Stimulated activated CD8-positive, alpha-beta memory T cell treated with anti-CD3 and anti-CD28 coated beads, Interleukin-15, amount 100 ng/mL, for 1 hour (primary cell): ENCODE results near the gene ZNF574.
"Not testable (repeated sequence)": the region's sequence is repeated elsewhere in the genome, so short reads cannot be mapped to it uniquely, and the experiment has no call there.

ENCODE experiments used
- DNase-seq: peaks from one replicate; pipeline ENCODE4 v3.0.0-alpha.2; 2020; ENCODE audit warnings: low read depth

Gene ZNF574

DNA sequence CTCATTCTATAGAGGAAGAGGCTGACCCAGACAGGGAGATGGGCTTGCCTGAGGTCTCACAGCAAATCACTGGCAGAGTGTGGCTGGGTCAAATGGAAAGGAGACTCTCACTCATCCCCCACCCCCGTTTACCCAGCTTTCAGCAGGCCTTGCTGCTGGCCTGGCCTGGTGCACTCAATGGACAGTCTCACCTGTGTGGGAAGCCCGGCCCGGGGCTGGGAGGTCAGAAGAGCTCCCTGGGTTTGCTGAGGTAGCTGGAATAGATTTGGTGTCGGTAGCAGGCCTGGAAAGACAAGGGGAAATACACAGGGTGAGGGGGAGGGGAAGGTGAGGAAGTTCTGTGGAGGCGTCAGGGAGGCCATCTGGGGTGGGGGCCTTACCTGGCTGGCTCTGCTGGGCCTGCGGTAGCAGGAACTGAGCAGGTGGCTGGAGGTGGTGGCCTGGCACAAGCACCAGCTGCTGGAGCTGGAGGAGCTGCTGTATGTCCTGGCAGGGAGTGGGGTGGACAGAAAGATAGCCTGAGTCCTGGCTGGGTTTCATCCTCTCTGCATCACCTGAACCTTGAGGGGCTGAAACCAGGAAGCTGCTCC lies 23.5 kb downstream of the ZNF574 start:
- no peak for DNase-seq

DNA sequence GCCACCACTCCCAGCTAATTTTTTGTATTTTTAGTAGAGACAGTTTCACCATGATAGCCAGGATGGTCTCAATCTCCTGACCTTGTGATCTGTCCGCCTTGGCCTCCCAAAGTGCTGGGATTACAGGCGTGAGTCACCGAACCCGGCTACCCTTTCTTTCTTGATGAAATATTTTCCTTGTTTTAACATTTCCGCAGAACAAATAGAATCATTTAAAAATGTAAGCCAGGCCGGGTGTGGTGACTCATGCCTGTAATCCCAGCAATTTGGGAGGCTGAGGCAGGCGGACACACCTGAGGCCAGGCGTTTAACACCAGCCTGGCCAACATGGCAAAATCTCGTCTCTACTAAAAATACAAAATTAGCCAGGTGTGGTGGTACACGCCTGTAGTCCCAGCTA lies 24.3 kb downstream of the ZNF574 start:
- DNase-seq = not testable (repeated sequence)

DNA sequence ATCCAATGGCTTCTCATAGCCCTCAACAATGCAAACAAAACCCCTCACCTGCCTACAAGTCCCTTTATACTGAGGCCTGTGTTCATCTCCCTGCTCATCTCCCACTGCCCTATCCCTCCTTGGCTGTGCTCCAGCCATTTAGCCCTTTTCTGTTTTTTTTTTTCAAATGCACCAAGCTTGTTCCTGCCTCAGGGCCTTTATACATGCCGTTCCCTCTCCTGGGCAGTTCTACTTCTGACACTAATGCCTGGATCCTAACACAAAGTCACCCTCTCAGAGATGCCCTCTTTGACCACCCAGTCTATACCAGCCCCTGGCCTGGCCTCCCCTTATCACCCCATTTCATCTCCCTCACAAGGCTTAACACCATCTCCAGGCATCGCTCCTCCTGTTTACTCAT lies 26.9 kb downstream of the ZNF574 start:
- DNase-seq = no peak

DNA sequence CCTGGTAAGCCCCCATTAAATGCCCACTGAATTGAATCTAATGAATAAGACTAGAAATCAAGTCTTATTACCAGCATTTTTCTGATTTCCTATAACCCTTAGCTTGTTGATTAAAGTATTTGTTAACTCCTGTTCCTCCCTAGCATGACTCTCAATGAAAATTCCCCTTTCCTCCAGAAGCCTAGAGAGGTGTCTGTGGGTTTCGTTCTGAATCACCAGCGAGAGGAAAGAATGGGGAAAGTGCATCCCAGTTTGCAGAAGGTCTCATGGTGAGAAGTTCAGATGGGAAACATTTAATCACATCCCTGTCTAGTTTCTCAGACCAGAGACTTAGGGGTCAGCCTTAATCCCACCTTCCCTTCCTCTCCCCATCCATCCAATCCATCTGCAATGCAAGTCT lies 29.4 kb downstream of the ZNF574 start:
- DNase-seq = no peak

DNA sequence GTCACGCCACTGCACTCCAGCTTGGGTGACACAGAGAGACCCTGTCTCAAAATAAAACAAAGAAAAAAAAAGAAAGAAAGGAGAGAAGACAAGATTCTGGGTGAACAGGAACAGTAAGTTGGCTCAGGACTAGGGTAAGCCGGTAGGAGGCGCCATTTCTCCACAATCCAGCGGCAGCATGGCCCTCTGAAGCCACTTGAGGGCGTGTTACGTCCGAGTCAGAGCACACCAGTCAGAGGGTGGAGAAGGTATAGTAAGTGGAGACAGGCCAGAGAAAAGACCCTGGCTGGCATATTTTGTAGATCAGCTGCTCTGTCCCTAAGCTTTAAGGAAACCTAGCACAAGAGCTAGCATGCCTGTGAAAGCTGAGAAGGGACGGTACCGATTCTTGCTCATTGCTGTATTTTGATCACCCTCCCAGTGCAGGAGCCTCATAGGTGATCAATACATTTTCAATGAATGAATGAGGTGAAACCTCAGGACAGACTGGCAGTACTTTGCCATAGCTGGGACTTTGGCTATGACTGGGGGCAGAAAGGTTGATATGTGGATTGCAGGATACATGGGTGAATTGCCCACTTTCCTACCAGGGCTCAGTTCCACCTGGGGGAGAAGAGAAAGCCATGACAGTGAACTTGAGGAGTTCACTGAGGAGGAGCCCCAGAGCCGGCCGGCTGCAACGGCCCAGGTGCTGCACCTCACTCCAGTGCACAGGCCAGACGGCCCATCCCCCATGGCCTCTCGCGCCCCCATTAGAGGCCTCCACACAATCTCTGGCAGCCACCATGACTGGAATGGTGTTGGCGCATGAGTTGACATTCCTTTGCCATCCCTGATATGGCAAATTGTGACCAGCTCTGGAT lies 32.8 kb downstream of the ZNF574 start:
- peak; percentile 87 for DNase-seq

DNA sequence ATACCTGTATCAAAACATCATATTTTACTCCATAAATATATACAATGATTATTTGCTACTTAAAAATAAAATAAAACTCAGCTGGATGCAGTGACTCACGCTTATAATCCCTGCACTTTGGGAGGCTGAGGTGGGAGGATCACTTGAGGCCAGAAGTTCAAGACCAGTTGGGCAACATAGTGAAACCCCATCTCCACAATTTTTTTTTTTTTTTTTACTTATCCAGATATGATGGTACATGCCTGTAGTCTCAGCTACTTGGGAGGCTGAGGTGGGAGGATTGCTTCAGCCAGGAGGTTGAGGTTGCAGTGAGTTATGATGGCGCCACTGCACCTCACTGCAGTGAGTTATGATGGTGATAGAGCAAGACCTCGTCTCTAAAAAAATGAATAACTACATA lies 33.9 kb downstream of the ZNF574 start:
- DNase-seq = no peak

DNA sequence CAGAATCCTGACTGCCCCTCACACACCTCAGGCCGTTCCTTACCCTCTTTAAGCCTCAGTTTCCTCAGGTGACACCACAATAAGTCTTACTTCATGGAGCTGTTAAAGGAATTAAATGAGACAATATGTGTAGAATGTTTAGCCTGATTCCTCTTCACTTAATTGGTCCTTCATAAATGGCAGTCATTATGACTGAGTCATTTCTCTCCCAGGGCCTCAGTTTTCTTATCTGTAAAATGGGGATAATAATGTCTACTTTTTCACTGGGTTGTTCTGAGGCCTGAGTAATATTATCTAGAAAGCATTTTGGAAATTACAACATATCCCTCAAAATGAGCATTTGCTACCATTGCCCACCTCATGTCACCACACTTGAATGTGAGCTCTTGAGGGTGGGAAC lies 34.7 kb downstream of the ZNF574 start:
- DNase-seq = no peak

DNA sequence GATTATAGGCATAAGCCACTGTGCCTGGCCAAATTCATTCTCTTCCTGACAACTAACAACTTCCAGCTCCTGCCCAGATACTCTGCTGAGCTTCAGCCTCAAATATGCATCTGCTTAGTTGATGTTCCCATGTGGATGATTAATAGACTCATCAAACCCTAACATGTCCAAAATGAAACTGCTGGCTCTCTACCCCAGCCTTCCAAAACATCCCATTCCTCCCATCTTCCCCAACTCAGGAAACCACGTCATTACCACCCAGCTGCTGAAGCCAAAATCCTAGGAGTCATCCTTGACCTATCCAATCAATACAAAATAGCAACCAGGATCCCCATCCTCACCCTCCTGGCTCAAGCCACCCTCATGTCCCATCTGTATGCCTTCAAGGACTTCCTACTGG lies 35.4 kb downstream of the ZNF574 start:
- no peak for DNase-seq

DNA sequence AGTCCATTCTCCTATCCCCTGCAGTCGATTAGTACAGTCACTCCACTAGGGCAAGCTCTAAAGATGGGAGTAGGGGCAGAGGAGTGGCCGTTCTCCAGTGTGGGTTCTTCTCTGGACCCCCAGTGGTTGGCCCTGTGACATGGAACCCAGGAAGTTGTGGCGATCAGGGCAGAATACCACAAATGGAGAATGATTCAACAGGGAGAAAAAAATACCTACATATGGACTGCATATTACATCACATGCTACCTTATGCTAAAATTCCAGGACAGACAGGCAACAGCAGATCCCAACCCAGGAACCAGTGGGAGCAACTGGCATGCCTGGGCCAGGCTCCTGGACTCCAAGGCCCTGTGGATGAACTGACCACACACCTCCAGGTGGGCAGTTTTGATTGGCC lies 35.8 kb downstream of the ZNF574 start:
- DNase-seq = no peak

DNA sequence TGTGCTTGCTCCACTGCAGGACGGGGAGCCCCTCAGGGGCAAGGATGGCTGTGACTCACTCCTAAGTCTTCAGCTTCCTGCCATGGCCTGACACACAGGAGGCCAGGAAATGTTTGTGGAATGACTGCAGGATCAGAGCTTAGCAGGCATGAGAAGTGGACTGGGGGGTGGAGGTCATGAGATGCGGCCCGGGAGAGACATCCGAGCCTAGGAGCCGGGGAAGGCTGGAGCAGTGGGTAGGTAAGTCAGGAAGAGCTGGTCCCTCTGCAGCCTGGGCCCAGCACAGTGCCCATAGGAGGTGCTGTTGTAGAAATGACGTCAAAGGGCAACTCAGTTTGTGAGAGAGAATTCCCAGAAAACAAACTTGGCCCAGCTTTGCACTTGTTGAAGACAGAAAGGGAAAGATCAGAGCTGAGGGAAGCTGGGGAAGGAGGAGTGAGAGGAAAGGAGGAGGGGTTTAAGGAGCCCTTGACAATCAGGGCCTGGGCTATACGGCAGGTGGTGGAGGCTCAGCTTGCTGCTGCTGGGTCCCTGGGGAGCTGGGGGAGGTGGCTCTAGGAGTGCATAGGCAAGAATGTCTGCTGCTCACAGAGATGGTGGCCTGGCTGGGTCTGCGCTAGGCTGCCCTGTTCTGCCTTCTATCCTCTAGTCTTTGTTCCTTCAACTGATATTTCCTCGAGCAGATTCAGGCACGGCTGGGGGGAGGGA lies 37.8 kb downstream of the ZNF574 start:
- no peak for DNase-seq

DNA sequence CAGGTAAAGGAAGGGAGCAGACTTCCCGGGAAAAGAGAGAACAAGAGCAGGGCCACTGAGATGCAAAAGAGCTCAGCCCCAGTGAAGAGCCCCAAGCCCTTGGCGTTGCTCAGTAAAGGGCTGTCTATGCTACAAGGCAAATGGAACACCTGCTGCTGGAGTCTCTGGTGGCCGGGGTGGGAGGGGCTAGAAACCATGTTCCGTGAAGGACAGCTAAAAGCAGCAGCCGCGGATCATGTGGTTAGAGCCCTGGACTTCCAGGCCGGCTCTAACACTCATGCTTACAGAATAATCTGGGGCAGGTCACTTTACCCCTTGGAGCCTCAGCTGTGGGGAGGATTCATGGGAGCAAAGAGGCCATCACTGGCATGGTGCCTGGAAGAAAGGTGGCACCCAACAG lies 38.4 kb downstream of the ZNF574 start:
- no peak for DNase-seq

DNA sequence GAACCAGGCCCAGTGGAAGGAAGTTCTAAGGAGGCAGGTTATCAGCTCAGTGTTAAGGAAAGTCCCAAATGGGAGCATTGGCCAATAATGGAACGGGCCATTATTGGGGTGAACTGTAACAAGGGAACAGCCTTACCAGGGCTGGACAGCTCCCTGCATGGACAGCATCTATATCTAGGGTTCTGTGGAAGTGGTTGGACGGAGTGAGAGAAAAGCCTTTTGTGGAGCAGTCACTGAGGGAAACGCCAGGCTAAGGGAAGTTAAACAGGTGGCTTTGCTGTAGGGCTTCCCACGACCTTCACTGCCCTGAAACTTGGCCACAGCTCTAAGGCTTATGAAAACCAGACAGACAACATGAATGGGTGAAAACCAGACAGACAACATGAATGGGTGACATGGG lies 39.3 kb downstream of the ZNF574 start:
- DNase-seq = no peak

DNA sequence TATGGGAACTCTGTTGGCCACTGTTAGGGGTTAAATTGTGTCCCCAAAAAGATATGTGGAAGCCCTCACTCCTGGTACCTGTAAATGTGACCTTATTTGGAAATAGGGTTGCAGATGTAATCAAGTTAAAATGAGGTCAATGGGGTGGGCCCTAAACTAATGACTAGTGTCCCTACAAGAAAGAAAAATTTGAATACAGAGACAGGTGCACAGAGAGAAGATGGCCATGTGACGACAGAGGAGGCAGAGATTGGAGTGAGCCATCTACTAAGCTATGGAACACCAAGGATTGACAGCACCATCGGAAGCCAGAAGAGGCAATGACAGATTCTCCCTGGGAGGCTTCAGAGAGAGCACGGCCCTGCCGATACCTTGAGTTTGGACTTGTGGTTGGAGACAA lies 39.7 kb downstream of the ZNF574 start:
- DNase-seq = no peak

DNA sequence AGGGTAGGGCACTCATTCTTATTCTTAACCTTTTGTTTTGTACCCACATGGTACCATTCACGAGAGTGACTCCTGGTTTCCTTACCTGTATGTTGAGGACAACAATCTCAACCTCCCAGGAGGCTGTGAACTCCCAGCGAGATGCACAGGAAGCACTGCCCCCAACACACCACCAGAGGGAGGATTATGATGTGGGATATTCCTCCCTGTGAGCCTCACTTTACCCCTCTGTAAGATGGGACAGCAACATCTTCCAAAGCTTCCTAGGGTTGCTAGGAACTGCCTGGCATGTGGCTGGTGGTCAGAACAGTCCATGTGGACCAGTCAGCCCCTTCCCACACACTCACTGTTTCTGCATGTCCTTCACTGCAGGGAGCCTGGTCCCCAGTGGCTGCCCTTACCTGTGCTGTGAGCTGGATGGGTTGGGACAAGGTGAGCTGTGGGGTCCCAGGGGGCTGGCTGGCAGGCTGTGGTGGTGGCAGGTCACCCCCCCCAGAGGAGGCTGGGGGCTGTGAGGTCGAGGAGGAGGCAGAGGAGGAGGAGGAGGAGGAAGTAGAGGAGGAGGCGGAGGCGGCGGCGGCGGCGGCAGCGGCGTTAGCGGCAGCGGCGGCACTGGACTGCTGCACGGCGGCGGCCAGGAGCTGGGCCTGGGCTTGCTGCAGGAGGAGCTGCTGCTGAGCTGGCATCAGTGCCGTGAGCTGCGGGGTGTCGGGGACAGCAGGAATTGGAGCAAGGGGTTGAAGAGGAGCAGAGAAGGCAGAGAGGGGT lies 40.5 kb downstream of the ZNF574 start:
- DNase-seq = no peak

DNA sequence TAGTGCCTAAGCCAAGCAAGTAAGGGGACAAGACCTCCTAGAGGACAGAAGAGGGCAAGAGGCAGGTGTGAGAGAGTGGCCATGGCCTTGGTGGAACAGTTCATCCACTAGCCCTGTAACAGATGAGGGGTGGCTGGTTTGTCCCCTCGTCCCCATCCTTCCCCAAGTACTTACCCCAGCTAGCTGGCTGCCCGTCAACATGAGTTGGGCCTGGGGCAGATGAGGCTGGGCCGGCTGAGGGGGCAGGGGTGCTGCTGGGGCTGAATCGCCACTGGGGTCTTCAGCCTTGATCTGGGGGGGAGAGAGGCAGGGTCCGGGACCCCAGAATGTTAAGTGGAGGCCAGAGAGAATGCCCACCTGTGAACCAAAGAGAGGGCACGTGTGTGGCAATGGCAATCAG lies 41.1 kb downstream of the ZNF574 start:
- DNase-seq = no peak

DNA sequence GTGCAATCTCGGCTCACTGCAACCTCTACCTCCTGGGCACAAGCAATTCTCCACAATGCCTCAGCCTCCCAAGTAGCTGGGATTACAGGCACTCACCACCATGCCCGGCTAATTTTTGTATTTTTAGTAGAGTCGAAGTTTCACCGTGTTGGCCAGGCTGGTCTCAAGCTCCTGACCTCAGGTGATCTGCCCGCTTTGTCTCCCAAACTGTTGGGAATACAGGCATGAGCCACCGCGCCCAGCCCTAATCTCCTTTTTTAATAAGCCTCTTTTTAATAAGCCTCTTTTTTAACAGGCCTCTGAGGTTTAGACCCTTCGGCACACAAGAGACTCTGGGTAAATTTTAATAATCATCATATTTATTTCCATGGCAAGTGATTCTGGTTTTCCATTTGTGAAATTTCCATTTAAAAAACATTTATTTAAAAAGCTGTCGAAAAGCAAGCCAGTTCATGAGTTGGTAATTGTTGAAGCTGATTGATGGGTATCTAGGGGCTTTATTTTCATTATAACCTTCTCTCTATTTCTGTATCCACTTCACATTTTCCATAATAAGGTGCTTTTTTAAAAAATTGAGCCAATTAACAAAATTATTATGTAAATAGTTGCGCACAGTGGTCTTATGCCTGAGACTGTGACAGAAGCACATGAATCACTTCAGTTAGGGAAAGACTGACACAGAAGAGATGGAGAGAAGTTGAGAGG lies 44.5 kb downstream of the ZNF574 start:
- no peak for DNase-seq

DNA sequence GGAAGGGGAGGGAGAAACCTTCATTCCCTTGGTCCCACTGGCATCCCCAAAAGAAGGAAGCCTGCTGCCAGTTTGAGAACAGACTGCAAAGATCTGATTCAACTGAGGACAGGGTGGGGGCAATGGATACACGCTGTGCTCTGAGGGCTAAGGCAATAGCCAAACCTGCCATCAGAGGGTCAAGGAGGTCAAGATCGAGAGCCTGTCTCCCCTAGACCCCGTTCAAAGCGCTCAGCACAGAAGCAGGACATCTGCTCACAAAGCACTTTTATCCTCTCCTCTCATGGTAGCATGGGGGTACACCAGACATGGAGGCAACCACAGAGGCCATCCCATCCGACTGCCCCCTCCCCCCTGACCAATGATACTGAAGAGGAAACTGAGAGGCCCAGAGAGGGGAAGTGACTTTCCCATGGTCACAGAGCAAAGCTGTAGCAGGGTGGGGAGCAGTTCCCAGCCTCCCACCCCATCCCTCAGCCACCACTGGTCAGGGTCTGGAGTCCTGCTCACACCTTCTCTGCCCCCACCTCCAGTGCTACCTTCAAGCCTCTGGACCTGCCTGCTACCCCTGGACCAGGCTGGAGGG lies 45.2 kb downstream of the ZNF574 start:
- DNase-seq = no peak

DNA sequence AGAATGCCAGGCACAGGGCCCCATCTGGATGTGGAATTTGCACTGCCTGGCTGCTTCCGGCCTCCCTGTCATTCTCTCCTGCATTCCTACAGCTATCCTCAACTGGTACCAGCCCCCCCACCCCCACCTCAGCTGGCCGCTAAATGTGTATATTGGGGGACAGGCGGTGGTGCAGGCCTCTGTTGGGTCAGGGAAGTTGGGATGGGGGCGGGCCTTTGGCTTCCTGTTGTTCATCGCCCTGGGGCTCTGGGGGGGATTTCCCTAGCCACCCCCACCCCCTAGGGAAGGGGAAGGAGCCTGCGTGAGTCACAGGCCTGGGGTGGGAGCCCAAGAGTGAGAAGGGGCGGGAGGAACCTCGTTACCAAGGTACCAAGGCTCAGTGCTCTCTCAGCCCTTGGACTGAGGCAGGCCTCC lies 45.7 kb downstream of the ZNF574 start:
- peak; percentile 45 for DNase-seq

DNA sequence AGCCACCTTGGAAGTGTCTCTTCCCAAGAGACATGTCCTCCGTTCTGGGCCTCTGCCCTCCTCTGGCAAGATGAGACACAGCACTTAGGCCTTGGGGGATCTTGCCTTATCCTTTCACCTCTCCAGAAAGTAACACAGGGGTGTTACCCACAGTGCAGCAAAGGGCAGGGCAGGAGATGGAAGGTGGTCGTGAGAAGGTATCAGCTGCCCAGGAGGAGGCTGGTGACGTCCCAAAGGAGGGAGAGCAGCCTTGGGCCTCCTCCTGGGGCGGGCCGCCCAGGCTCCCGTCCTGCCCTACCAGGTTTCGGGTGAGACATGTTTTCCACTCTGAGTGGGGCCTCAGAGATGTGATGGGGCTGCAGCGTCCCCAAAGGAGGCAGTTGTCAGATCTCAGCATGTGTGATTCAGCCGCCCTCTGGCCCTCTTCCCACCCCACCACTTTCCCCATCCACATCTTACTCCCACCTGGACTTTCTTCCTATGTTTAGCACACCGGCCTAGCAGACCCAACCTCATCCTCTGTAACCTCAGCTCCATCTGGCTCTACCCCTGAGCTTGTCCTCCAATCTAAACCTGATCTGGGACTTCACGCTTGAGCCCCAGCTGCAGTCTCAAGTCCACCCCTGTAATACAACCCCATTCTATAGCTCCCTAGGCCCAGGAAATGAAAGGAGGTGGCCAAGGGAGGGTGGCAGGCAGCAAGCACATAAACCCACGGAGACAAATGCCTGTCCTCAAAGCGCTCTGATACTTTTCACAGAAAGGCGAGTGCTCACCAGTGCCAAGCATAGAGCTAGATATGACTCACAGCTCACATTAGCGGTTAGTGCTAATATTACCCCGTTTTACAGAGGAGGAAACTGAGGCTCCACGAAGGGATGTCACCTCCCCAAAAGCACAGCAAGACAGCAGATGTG lies 47.0 kb downstream of the ZNF574 start:
- DNase-seq = no peak

DNA sequence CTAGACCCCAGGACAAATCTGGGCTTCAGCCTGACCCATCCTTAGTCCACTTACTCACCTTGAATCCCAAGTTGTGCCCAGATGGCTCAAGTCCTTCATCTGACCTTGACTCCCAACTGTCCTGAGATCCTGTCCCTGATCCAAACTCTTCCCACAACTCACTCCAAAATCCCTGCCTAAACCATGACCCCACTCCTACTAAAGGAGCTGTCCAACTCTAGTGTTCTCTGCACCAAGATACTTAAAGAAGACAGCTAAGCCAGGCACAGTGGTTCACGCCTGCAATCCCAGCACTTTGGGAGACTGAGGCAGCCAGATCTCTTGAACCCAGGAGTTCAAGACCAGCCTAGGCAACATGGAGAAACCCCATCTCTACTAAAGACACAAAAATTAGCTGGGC lies 47.8 kb downstream of the ZNF574 start:
- DNase-seq = no peak
